Measurements from ENCODE around the gene KIAA0232. TPM values are rescaled to one million over a fixed set of nuclear protein-coding genes. Genes with fewer than 3 reads are reported as not detected.

KIAA0232 gene
- total RNA-seq, 1 experiment from 2014 or later, result 5.5 TPM

GRCh38 chr4:6779667-6780565 lies 2.6 kb upstream of the KIAA0232 start:
- DNase-seq (no peak), ATAC-seq (no peak)
- peaks cover 3% of the 10 kb centered on the region; the same call in 1 of the 2 replicates for H3K4me1 ChIP-seq (ENCODE audit: insufficient read depth, low read length)
- no peak overlapping the region for H3K4me2 ChIP-seq (ENCODE audit: low read length)
- ChIA-PET CTCF (no interaction called here), POLR2A (ENCODE audit: unreplicated experiment) (interaction anchor here (0.5 to 0.7 kb wide), 2 partner anchors 13 to 243 kb away, joined by 18 to 26 read pairs; no protein-coding TSS in a partner anchor)
- no peak overlapping the region for H2AFZ ChIP-seq (ENCODE audit: low read length)
- no TSS peak for BruUV-seq (replicated peaks)
- no peaks in the 10 kb centered on the region for H3K36me3 ChIP-seq (ENCODE audit: low read depth, low read length)
- no peak overlapping the region for H3K4me3 ChIP-seq (ENCODE audit: low read length)
- no peaks in the 10 kb centered on the region for H3K9me3 ChIP-seq (ENCODE audit: low read length)
- intact Hi-C loops (cut with micrococcal nuclease), result loop anchor here (5.0 kb wide), 1 partner anchor 58 kb away; no protein-coding TSS in a partner anchor
- H4K20me1 ChIP-seq (ENCODE audit: low read length), result peaks cover 12% of the 10 kb centered on the region
- no peak for TF ChIP-seq EZH2phosphoT487 (IDR thresholded peaks at IDR 0.05; ENCODE audit: borderline replicate concordance, low read length)
- TF ChIP-seq CTCF (conservative IDR thresholded peaks at IDR 0.05; ENCODE audit: low read depth, low read length), result no peak
- TF ChIP-seq EZH2 (IDR thresholded peaks at IDR 0.05; ENCODE audit: low read length, unreplicated experiment), result no peak
- peaks cover 19% of the 10 kb centered on the region for H3K79me2 ChIP-seq (ENCODE audit: low read length)
- H3F3A ChIP-seq (ENCODE audit: low read length, unreplicated experiment), result no peaks in the 10 kb centered on the region
- H3K9ac ChIP-seq (ENCODE audit: low read length), result no peak overlapping the region
- H3K27ac ChIP-seq (ENCODE audit: low read length), result no peak overlapping the region
- H3K9me2 ChIP-seq (replicated peaks; ENCODE audit: low read length), result no peaks in the 10 kb centered on the region
- no peaks in the 10 kb centered on the region for H3K27me3 ChIP-seq (ENCODE audit: low read length)

- intact Hi-C loops (cut with micrococcal nuclease), result loop anchor here (5.0 kb wide), 1 partner anchor 59 kb away; no protein-coding TSS in a partner anchor
- no TSS peak for BruUV-seq (replicated peaks)
- ATAC-seq (no peak), DNase-seq (no peak)
- Histone ChIP-seq H3K4me1 (ENCODE audit: insufficient read depth, low read length) (peaks cover 3% of the 10 kb centered on the region; the same call in 1 of the 2 replicates), H2AFZ (ENCODE audit: low read length) (no peak overlapping the region), H3K36me3 (ENCODE audit: low read depth, low read length) (no peaks in the 10 kb centered on the region), H4K20me1 (ENCODE audit: low read length) (peaks cover 22% of the 10 kb centered on the region), H3K9ac (ENCODE audit: low read length) (no peak overlapping the region), H3K27me3 (ENCODE audit: low read length) (no peaks in the 10 kb centered on the region), H3K4me3 (ENCODE audit: low read length) (no peak overlapping the region), H3F3A (ENCODE audit: low read length, unreplicated experiment) (no peaks in the 10 kb centered on the region), H3K9me3 (ENCODE audit: low read length) (no peaks in the 10 kb centered on the region), H3K4me2 (ENCODE audit: low read length) (no peak overlapping the region), H3K27ac (ENCODE audit: low read length) (no peak overlapping the region), H3K79me2 (ENCODE audit: low read length) (peaks cover 31% of the 10 kb centered on the region), H3K9me2 (replicated peaks; ENCODE audit: low read length) (no peaks in the 10 kb centered on the region)
- ChIA-PET POLR2A (ENCODE audit: unreplicated experiment) (no interaction called here), CTCF (no interaction called here)
- TF ChIP-seq EZH2 (IDR thresholded peaks at IDR 0.05; ENCODE audit: low read length, unreplicated experiment) (no peak), CTCF (conservative IDR thresholded peaks at IDR 0.05; ENCODE audit: low read depth, low read length) (no peak)
These were observed 1.4 kb upstream of the KIAA0232 start for GRCh38 chr4:6781113-6781512.

GRCh38 chr4:6781561-6781960 lies 966 bp upstream of the KIAA0232 start:
- Histone ChIP-seq H3K27me3 (ENCODE audit: low read length) (no peaks in the 10 kb centered on the region), H3F3A (ENCODE audit: low read length, unreplicated experiment) (no peaks in the 10 kb centered on the region), H3K9me2 (replicated peaks; ENCODE audit: low read length) (no peaks in the 10 kb centered on the region), H3K9me3 (ENCODE audit: low read length) (no peaks in the 10 kb centered on the region), H3K4me1 (ENCODE audit: insufficient read depth, low read length) (peaks cover 3% of the 10 kb centered on the region; the same call in 1 of the 2 replicates), H3K79me2 (ENCODE audit: low read length) (peaks cover 36% of the 10 kb centered on the region), H3K4me2 (ENCODE audit: low read length) (peak overlapping the region; percentile 64), H3K36me3 (ENCODE audit: low read depth, low read length) (no peaks in the 10 kb centered on the region), H3K9ac (ENCODE audit: low read length) (0 out of 2 replicates have a peak overlapping the region, but pooled peaks have one; percentile 58), H2AFZ (ENCODE audit: low read length) (peak overlapping the region; percentile 75; the same call in 1 of the 2 replicates), H4K20me1 (ENCODE audit: low read length) (peaks cover 22% of the 10 kb centered on the region), H3K4me3 (ENCODE audit: low read length) (peak overlapping the region; percentile 69), H3K27ac (ENCODE audit: low read length) (no peak overlapping the region)
- no peak for ATAC-seq
- ChIA-PET POLR2A (ENCODE audit: unreplicated experiment) (no interaction called here), CTCF (no interaction called here)
- intact Hi-C loops (cut with micrococcal nuclease), result loop anchor here (5.0 kb wide), 1 partner anchor 59 kb away; no protein-coding TSS in a partner anchor
- TF ChIP-seq CTCF (conservative IDR thresholded peaks at IDR 0.05; ENCODE audit: low read depth, low read length), result no peak
- no peak for TF ChIP-seq EZH2 (IDR thresholded peaks at IDR 0.05; ENCODE audit: low read length, unreplicated experiment)
- TF ChIP-seq EZH2phosphoT487 (IDR thresholded peaks at IDR 0.05; ENCODE audit: borderline replicate concordance, low read length), result no peak
- DNase-seq, result no peak
- BruUV-seq (replicated peaks), result TSS peak; percentile 52
